Activated gamma-delta T cell treated with anti-CD3 and anti-CD28 coated beads, Interleukin-2, amount 50 U/mL, for 16 hours (primary cell): ENCODE data around the gene RPL10A.

ENCODE experiments used
- DNase-seq: peaks from one replicate; pipeline ENCODE4 v3.0.0-alpha.2; 2020; ENCODE audit warnings: low read depth

RPL10A gene

DNA sequence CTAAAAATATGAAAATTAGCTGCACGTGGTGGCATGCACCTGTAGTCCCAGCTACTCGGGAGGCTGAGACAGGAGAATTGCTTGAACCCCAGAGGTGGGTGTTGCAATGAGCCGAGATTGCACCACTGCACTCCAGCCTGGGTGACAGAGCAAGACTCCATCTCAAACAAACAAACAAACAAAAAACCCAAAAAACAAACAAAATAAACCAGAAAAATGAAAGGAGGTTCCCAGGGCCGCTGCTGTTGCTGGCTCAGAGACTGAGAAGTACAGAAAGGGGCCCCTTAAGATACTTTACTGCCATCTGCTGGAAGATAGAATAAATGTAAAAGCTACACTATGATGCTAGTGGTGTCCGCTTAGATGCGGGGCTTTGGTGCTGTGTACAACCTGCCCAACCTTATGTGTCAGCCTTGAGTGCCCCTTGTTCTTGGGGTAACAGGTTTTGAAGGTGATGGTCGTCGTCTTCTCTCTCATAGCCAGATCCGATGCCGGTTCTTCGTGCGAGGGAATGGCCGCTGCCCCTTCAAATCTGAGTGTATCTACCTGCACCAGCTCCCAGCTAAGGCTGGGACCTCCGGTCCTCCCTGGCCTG is 18.8 kb upstream of the RPL10A start:
- no peak for DNase-seq

DNA sequence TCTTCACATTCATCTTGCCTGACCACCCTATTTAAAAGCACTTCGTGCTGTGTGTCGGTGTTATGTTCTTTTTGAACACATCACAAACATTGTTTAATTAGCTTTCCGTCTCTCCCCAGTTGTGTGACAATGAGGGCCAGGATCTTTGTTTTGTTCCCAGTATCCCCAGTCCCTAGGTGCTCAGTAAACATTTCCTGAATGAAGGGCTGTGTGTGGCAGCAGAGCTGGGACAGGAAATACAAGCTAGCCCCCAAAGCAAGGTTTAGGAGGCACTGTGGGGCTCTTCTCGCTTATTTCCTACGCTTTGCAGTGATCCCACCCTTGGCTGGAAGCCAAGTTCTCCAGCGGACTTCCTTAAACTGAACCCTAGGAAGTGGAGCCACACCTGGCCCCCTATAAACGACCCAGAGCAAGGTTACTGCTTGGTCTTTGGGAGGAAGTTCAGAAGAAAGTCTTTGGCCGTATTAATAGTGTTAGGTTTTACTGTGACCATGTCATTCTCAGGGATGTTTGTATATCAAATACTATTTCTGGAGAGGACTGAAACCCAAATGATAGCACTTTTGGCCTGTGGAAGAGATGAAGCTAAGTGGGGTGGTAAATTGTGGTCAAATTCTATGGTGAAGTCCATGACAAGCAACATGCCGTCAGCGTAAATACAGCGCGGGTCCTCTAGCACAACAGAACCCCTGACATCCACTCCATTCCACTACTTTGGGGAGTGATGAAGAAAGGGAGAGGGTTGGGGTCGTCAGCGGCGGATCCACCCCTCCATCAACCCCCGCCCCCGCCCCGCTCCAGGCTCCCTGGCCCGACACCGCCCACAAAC is 16.6 kb upstream of the RPL10A start:
- DNase-seq: no peak

GRCh38 chr6:35452183-35453090 is 15.8 kb upstream of the RPL10A start, which contains the start of gene FANCE:
Gene FANCE (plus strand): TSS chr6:35452338. CDS start chr6:35452546, 208 bp downstream.
- DNase-seq: peak; percentile 81

DNA sequence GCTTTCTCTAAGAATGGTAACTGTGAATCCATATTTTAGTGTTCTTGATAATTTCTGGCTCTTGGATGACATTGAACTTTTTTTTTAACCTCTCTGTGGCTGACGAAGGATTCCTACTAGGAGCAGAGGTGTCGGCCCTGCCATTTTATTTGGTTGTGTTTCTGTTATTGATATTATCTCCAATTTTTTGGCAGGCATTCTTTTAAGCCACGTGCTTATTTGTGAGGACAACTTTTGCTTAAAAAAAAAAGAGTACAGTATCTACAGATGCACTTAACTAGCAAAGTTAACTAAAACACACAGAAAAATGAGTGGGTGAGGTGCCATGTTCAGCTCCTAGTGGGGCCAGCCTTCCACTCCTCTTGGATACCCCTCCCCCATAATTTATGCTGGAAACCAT is 15.0 kb upstream of the RPL10A start:
- no peak for DNase-seq

DNA sequence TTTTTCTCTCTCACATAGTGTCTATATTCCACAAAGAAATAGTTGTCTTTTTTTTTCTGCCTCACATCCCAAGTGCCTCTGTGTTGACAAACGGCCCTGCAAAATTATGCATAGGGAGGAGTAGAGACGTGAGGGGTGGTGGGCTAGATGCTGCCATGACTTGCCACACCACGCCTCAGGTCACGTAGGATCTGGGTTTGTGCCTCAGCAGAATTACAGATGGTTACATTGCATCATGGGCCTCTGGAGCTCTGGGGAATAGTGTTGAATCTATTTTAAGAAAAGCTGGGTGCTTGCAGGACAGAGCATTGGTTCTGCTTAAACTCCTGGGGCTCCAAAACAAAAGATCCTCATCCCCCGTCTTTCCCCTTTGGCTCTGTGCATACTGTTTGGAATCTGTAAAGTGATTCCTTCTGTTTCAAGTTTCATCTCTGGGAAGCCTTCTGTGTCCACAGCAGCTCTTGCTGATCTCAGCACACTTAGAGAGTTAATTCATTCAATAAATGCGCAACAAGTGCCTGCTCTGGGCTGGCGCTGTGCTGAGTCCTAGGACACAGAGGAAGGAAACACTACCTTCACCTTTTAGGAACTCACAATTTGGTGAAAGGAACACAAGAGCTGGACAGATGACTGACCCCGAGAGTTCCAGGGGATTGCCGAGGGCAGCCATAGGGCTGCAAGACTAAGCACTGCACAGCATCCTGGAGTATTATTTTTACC is 13.7 kb upstream of the RPL10A start:
- DNase-seq: no peak

DNA sequence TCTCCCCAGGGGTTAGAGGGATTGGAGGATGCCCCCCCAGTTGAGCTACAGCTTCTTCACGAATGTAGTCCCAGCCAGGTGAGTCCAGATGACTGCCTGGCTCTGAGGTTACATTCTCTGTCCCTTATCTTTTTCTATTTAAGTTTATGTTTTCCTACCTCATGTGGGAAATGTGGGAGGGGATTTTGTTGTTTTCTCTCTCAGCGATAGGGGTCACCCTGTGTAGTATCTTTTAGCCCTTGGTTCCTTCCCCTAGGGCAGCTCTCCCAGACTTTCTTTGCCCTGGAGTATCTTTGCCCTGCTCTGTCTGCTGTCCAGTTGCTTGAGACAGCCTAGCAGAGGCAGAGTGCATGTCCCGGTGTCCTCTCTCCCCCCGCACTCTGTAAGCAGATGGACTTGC is 10.3 kb upstream of the RPL10A start:
- DNase-seq: no peak

DNA sequence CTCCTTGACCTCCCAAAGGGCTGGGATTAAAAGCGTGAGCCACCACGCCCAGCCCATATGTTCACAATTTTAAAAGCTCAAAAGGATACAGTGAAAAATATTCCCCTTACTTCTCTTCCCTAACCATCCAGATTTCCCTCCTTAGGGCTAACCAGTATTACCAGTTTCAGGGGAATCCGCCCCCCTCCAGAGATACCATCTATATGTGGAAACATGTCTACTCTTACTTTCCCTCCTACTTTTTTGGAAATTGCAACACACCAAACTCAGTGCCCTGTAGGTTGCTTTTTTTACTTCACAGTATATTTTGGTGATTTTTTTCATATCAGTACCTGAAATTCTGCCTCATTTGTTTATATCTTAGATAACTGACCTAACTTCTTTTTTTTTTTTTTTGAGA is 6.9 kb upstream of the RPL10A start:
- DNase-seq: no peak

DNA sequence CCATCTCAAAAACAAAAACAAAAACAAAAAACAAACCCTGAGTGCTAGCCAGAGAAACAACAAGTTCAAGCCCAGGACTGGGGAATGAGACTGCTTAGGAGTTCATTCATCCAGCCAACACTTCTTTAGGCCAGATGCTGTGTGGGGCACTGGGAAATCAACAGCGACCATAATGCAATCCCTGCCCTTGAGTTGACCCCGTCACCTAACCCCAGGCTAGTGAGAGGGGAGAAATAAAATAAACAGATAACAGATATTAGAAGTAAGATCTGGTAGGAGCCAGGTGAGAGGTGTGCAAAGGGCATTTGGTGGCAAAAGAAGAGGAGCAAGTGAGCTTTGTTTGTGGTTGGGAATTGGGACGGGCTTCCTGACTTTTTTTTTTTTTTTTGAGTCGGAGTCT is 4.9 kb upstream of the RPL10A start:
- no peak for DNase-seq

DNA sequence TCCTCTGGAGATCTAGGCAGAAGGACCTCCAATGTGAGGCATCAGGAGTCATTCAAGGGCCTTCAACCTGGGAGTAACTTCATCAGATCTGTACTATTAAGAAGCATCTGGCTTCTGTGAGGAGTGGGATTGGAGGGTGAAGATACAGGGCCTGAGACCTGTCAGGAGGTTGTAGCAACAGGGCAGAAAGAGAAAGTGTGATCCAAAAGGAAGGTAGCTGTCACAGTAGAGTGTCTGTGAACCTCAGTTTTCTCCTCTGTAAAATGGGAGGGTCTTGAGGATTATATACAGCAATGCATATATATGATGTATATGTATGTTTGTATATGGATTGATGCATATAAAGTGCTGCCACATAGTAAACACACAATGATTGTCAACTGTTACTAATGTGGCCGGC is 2.6 kb upstream of the RPL10A start:
- no peak for DNase-seq

- no peak for DNase-seq
These were observed 964 bp downstream of the RPL10A start for GRCh38 chr6:35468980-35469750.

GRCh38 chr6:35469751-35470662 is 1.8 kb downstream of the RPL10A start:
- no peak for DNase-seq

DNA sequence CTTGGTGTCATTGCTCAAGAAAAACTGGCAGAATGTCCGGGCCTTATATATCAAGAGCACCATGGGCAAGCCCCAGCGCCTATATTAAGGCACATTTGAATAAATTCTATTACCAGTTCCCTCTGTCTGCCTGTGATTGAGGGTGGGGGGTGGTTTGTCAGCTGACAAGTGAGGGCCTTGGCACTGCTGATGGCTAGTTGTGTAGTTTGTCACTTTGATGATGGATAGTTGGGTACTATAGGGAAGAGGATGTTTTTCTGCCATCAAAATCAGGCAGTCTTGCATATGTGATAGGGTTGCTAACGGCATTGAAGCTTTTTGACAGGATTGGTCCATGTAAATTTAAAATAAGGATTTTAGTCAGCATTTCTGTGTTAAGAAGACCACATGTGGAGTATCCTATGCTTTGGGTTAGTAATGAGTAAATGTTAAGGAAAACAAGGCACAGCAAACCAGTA is 2.5 kb downstream of the RPL10A start:
- DNase-seq: no peak

GRCh38 chr6:35471836-35472345 is 3.7 kb downstream of the RPL10A start:
- no peak for DNase-seq

- DNase-seq: no peak
These were observed 5.1 kb downstream of the RPL10A start for GRCh38 chr6:35473075-35473849.

DNA sequence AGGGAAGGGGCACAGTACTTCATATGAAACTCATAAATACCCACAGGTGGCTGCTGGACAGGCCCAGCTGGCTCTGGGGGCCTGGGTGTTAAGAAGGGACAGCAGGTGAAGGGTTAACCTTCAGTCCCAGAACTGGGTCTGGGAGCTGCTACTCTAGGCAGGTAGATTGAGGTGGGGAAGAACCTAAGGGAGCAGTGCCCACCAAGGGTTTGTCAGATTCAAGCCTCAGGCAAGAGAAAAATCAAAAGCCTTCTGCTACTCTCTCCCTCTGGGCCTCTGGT is 5.6 kb downstream of the RPL10A start:
- DNase-seq: no peak

DNA sequence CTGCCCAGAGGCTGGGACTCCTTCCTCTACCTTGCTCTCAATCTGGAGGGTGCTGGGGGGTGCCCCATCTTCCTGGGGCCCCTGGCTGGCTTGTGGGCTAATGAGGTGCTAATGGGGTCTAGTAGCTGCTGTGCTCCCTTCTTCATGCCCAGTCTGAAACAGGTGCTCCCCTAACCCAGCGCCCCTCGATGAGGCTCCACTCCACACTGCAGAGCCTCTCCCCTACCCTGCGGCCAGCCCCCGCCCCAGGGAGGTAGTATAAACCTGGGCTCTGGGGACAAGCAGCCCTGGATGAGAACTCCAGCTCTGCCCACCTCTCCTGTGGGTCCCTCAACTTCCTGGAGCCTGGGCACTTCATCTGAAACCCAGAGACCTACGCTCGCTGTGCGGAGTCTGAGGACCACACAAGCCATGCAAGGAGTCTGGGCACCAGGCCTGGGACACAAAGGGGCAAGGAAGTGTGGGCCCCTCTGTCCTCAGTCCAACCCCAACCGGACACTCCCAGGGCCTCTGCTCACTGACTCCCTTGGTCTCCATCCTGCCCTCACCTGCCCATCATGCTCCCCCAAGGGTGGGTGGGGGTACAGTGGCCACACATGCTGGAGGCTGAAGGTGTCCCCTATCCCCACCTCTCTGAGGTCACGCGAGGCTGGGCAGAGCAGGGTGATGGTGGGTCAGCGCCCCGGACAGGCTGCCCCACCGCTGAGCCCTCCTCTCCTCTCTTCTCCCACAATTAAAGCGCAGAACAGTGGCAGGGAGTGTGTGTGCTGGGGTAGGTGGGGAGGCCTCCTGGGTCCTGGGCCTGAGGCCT is 6.1 kb downstream of the RPL10A start:
- no peak for DNase-seq

GRCh38 chr6:35474942-35475570 is 6.9 kb downstream of the RPL10A start:
- DNase-seq: no peak

GRCh38 chr6:35475573-35475972 is 7.4 kb downstream of the RPL10A start:
- DNase-seq: no peak
